Nephron (organoid): Measurements from ENCODE around the gene ATAD3C.
"Not testable (repeated sequence)": the region's sequence is repeated elsewhere in the genome, so short reads cannot be mapped to it uniquely, and the experiment has no call there.

Experiments
- H3K27ac Mint-ChIP-seq, 3 experiments: 2 replicates each; pipeline ENCODE4 v1.8.0; 2020; ENCODE audit warnings: mixed read lengths in 3 of 3, mild to moderate bottlenecking in 2 of 3, moderate library complexity in 1 of 3
- H3K27me3 Mint-ChIP-seq: 2 replicates; pipeline ENCODE4 v1.8.0; 2021; ENCODE audit warnings: low read depth, mild to moderate bottlenecking, moderate library complexity, mixed read lengths
- H3K36me3 Mint-ChIP-seq: 2 replicates; pipeline ENCODE4 v1.8.0; 2020; ENCODE audit warnings: low read depth, mixed read lengths
- H3K4me1 Mint-ChIP-seq: 2 replicates; pipeline ENCODE4 v1.8.0; 2020; ENCODE audit warnings: mixed read lengths
- H3K4me3 Mint-ChIP-seq, 3 experiments: 2 replicates each; pipeline ENCODE4 v1.8.0; 2020; ENCODE audit warnings: mild to moderate bottlenecking in 3 of 3, mixed read lengths in 3 of 3, moderate library complexity in 2 of 3
- H3K9me3 Mint-ChIP-seq: 2 replicates; pipeline ENCODE4 v1.8.0; 2020; ENCODE audit warnings: mixed read lengths
- CTCF ChIP-seq, 3 experiments: fragments of 200-600 bp; sonication (generic); IDR thresholded peaks; one replicate each; pipeline ENCODE4 v1.5.0; 2021; ENCODE audit warnings: antibody characterized with exemption in 3 of 3; ENCODE audit not compliant: unreplicated experiment in 3 of 3

The ATAD3C gene

GRCh38 chr1:1482856-1483255 lies 33.4 kb downstream of the ATAD3C start:
- no peak for TF ChIP-seq CTCF (IDR thresholded peaks at IDR 0.05; ENCODE audit: unreplicated experiment in 3 of 3)
- Mint-ChIP-seq H3K9me3 (no peaks in the 10 kb centered on the region), H3K36me3 (peaks cover 14% of the 10 kb centered on the region), H3K27me3 (peaks cover 3% of the 10 kb centered on the region), H3K4me1 (no peaks in the 10 kb centered on the region), H3K27ac (no peak overlapping the region), H3K4me3 (no peak overlapping the region)

GRCh38 chr1:1483714-1484113 lies 34.2 kb downstream of the ATAD3C start:
- no peak for TF ChIP-seq CTCF (IDR thresholded peaks at IDR 0.05; ENCODE audit: unreplicated experiment in 3 of 3)
- Mint-ChIP-seq H3K4me3 (no peak overlapping the region), H3K27me3 (peaks cover 3% of the 10 kb centered on the region), H3K9me3 (no peaks in the 10 kb centered on the region), H3K4me1 (no peaks in the 10 kb centered on the region), H3K36me3 (peaks cover 20% of the 10 kb centered on the region), H3K27ac (no peak overlapping the region)

GRCh38 chr1:1484976-1485750 lies 35.7 kb downstream of the ATAD3C start:
- not testable (repeated sequence) for H3K4me3 Mint-ChIP-seq

GRCh38 chr1:1485755-1486317 lies 36.3 kb downstream of the ATAD3C start:
- H3K36me3 Mint-ChIP-seq = peaks cover 28% of the 10 kb centered on the region
- H3K4me3 Mint-ChIP-seq, H3K27me3 Mint-ChIP-seq, H3K4me1 Mint-ChIP-seq, H3K27ac Mint-ChIP-seq, H3K9me3 Mint-ChIP-seq: not testable (repeated sequence)

More at GRCh38 chr1:1484976-1485750, 35.7 kb downstream of the ATAD3C start:
- H3K9me3 Mint-ChIP-seq, H3K27ac Mint-ChIP-seq, H3K4me1 Mint-ChIP-seq, H3K27me3 Mint-ChIP-seq: not testable (repeated sequence)
- peaks cover 21% of the 10 kb centered on the region for H3K36me3 Mint-ChIP-seq

GRCh38 chr1:1487701-1488100 lies 38.2 kb downstream of the ATAD3C start:
- no peak overlapping the region for H3K27ac Mint-ChIP-seq
- no peaks in the 10 kb centered on the region for H3K4me1 Mint-ChIP-seq
- H3K27me3 Mint-ChIP-seq = no peaks in the 10 kb centered on the region
- H3K36me3 Mint-ChIP-seq = peaks cover 43% of the 10 kb centered on the region
- TF ChIP-seq CTCF (IDR thresholded peaks at IDR 0.05; ENCODE audit: unreplicated experiment in 3 of 3) = no peak
- H3K4me3 Mint-ChIP-seq = no peak overlapping the region
- peaks cover 6% of the 10 kb centered on the region for H3K9me3 Mint-ChIP-seq

- Mint-ChIP-seq H3K27ac (no peak overlapping the region), H3K4me1 (no peaks in the 10 kb centered on the region), H3K27me3 (no peaks in the 10 kb centered on the region), H3K9me3 (peaks cover 13% of the 10 kb centered on the region), H3K36me3 (peaks cover 56% of the 10 kb centered on the region), H3K4me3 (no peak overlapping the region)
- no peak for TF ChIP-seq CTCF (IDR thresholded peaks at IDR 0.05; ENCODE audit: unreplicated experiment in 3 of 3)
Observed at GRCh38 chr1:1489231-1489630, 39.7 kb downstream of the ATAD3C start.

GRCh38 chr1:1489861-1490260 lies 40.4 kb downstream of the ATAD3C start:
- Mint-ChIP-seq H3K4me3 (no peak overlapping the region), H3K27me3 (no peaks in the 10 kb centered on the region), H3K9me3 (peaks cover 13% of the 10 kb centered on the region), H3K27ac (no peak overlapping the region), H3K36me3 (peaks cover 61% of the 10 kb centered on the region), H3K4me1 (no peaks in the 10 kb centered on the region)
- TF ChIP-seq CTCF (IDR thresholded peaks at IDR 0.05; ENCODE audit: unreplicated experiment in 3 of 3) = no peak
